HepG2 (cell line): ENCODE measurements around the gene PFKFB4. TPM values are rescaled to one million over a fixed set of nuclear protein-coding genes. Genes with fewer than 3 reads are reported as not detected.

ENCODE experiments used
- ATAC-seq: fragments of 200-7000 bp; cut with Tn5 transposase; 3 replicates; pipeline ENCODE4 v1.9.1; 2020; ENCODE audit warnings: mild to moderate bottlenecking, moderate library complexity
- BruUV-seq: library from RNA; stranded (reverse); fragments of 400-500 nt; replicated peaks from 2 replicates; lab custom pipeline; 2021; lab: Mats Ljungman, UMichigan
- CTCF ChIA-PET: fragments of 300-600 bp; formaldehyde crosslinking; extraction: SDS; loops from one replicate; lab custom pipeline; 2021; ENCODE audit warnings: low total read pairs, inconsistent platforms, low intra/inter-chr PET ratio; lab: Yijun Ruan, JAX
- POLR2A ChIA-PET: fragments of 350-600 bp; sonication (Branson Sonifier 250); formaldehyde crosslinking; loops from one replicate; lab custom pipeline; 2020; ENCODE audit warnings: antibody characterized with exemption, inconsistent platforms; lab: Yijun Ruan, JAX
- DNase-seq: peaks from one replicate; pipeline ENCODE4 v3.0.0-alpha.2; 2015; ENCODE audit warnings: low spot score
- FAIRE-seq: peaks from 3 replicates; lab custom pipeline; 2011; peaks lifted over from hg19 to GRCh38; lab: Jason Lieb, UNC
- H2AFZ ChIP-seq: one replicate; pipeline ENCODE4 v1.6.1; 2011; ENCODE audit warnings: low read length, inconsistent platforms
- H3K27ac ChIP-seq: fragments of 300-600 bp; 3 replicates; pipeline ENCODE4 v1.8.0; 2011; ENCODE audit warnings: mixed run types, mild to moderate bottlenecking, mixed read lengths, low read length, inconsistent platforms; ENCODE audit not compliant: insufficient read depth; ENCODE audit errors: extremely low read length
- H3K27me3 ChIP-seq, 2 experiments: fragments of 200-600 bp in 1 of 2; 2 replicates in 1 of 2; 3 replicates in 1 of 2; pipeline versions ENCODE4 v1.6.0 to v1.8.0; 2011; ENCODE audit warnings: low read length in 2 of 2, mild to moderate bottlenecking in 2 of 2, moderate library complexity in 2 of 2, inconsistent platforms in 1 of 2; ENCODE audit not compliant: insufficient read depth in 2 of 2, control insufficient read depth in 1 of 2
- H3K36me3 ChIP-seq, 2 experiments: fragments of 200-600 bp in 1 of 2; replicated peaks in 1 of 2; 2 replicates in 1 of 2; 3 replicates in 1 of 2; pipeline versions ENCODE4 v1.5.1 to v1.8.0; 2011; ENCODE audit warnings: low read length in 2 of 2, inconsistent platforms in 1 of 2; ENCODE audit not compliant: insufficient read depth in 2 of 2, control insufficient read depth in 1 of 2
- H3K4me1 ChIP-seq: 2 replicates; pipeline ENCODE4 v1.5.1; 2012; ENCODE audit warnings: low read length, inconsistent platforms; ENCODE audit not compliant: insufficient read depth
- H3K4me2 ChIP-seq: 2 replicates; pipeline ENCODE4 v1.6.0; 2011; ENCODE audit warnings: low read depth, low read length, inconsistent platforms
- H3K4me3 ChIP-seq, 3 experiments: fragments of 200-600 bp in 1 of 3; sonication (generic), shearing (Covaris generic) in 1 of 3; replicated peaks in 1 of 3; 2 replicates each; pipeline ENCODE4 v1.5.1; 2011 to 2016; ENCODE audit warnings: low read length in 3 of 3, inconsistent platforms in 2 of 3, low read depth in 2 of 3, mild to moderate bottlenecking in 2 of 3, control low read depth in 1 of 3, mixed read lengths in 1 of 3; ENCODE audit not compliant: insufficient read depth in 1 of 3
- H3K79me2 ChIP-seq: one replicate; pipeline ENCODE4 v1.6.1; 2011; ENCODE audit warnings: low read length, inconsistent platforms; ENCODE audit not compliant: insufficient read depth
- H3K9ac ChIP-seq: 2 replicates; pipeline ENCODE4 v1.6.0; 2011; ENCODE audit warnings: mild to moderate bottlenecking, low read depth, low read length, inconsistent platforms; ENCODE audit not compliant: insufficient read depth
- H3K9me3 ChIP-seq: 2 replicates; pipeline ENCODE4 v1.5.1; 2012; ENCODE audit warnings: mild to moderate bottlenecking, low read length
- H4K20me1 ChIP-seq: 2 replicates; pipeline ENCODE4 v1.6.0; 2011; ENCODE audit warnings: inconsistent platforms, mild to moderate bottlenecking, low read length, moderate library complexity; ENCODE audit not compliant: insufficient read depth
- ARNT2 ChIP-seq: sonication (generic); formaldehyde crosslinking; IDR thresholded peaks from 2 replicates; pipeline ENCODE4 v1.8.0; 2022; ENCODE audit warnings: mild to moderate bottlenecking, low read depth, missing genetic modification reagents, moderate library complexity
- ATF7-NPFF ChIP-seq: sonication (generic); formaldehyde crosslinking; IDR thresholded peaks from 2 replicates; pipeline ENCODE4 v1.8.1; 2023; ENCODE audit warnings: mild to moderate bottlenecking, low read depth, missing genetic modification reagents, moderate library complexity
- CHCHD3 ChIP-seq: sonication (generic); formaldehyde crosslinking; IDR thresholded peaks from 2 replicates; pipeline ENCODE4 v1.8.0; 2022; ENCODE audit warnings: mild to moderate bottlenecking, missing genetic modification reagents, moderate library complexity
- HBP1 ChIP-seq: IDR thresholded peaks from 2 replicates; pipeline ENCODE4 v1.6.1; 2016; ENCODE audit warnings: low read depth, control low read depth
- KDM4B ChIP-seq: sonication (generic); formaldehyde crosslinking; IDR thresholded peaks from 2 replicates; pipeline ENCODE4 v1.4.0; 2020; ENCODE audit warnings: missing genetic modification reagents
- NR2F6 ChIP-seq, 2 experiments: IDR thresholded peaks; 2 replicates each; pipeline ENCODE4 v1.6.1; 2016; ENCODE audit warnings: antibody characterized with exemption in 1 of 2, mild to moderate bottlenecking in 1 of 2
- SMC3 ChIP-seq: IDR thresholded peaks from 2 replicates; pipeline ENCODE4 v1.6.1; 2011; ENCODE audit warnings: low read length, improper control_type of control experiment
- SRY ChIP-seq: sonication (generic); formaldehyde crosslinking; IDR thresholded peaks from 2 replicates; pipeline ENCODE4 v1.8.0; 2022; ENCODE audit warnings: mild to moderate bottlenecking, missing genetic modification reagents
- ZNF235 ChIP-seq: sonication (generic); formaldehyde crosslinking; IDR thresholded peaks from 2 replicates; pipeline ENCODE4 v1.8.1; 2023; ENCODE audit warnings: mild to moderate bottlenecking, missing genetic modification reagents, borderline replicate concordance
- WGBS: methylation state at CpG from one replicate; pipeline ENCODE4 v1.1.6; 2017; ENCODE audit warnings: low lambda C conversion rate; 5-methylcytosine and 5-hydroxymethylcytosine counted together
- in situ Hi-C: cut with HindIII; loops from 2 replicates; pipeline ENCODE4 v1.10.0; 2017; ENCODE audit warnings: low pct_unique_long_range_greater_than_20kb; ENCODE audit not compliant: extremely low pct_ligation_motif_present
- intact Hi-C: fragments of 100-400 bp; cut with micrococcal nuclease; formaldehyde crosslinking; loops from one replicate; pipeline ENCODE4 v1.10.0; 2022; ENCODE audit not compliant: unreplicated experiment
- polyA plus RNA-seq, 8 experiments: library from polyadenylated mRNA; depleted of rRNA in 3 of 8; stranded (reverse) in 7 of 8; unstranded in 1 of 8; fragments of >200 nt; fragmentation: Illumina TruSeq in 4 of 8; extraction: Trizol in 4 of 8; gene quantifications; 2 replicates each; pipeline versions ENCODE4 v1.2.1 to v1.2.3, GENCODE V29; 2011 to 2016; ENCODE audit warnings: low read depth in 4 of 8, missing spikeins in 1 of 8, mixed read lengths in 1 of 8; ENCODE audit not compliant: insufficient read depth in 1 of 8
- total RNA-seq, 5 experiments: library from RNA; depleted of rRNA; stranded (reverse); fragments of >200 nt; fragmentation: Illumina TruSeq; extraction: Trizol; gene quantifications; 2 replicates each; pipeline ENCODE4 v1.2.3, GENCODE V29; 2016; ENCODE audit warnings: low read depth in 1 of 5

The PFKFB4 gene
- total and polyA plus RNA-seq, 2 of the 13 experiments (the other 11 are each of a cell fraction or from before 2014, with no cell fraction given) = 7.1 to 103 TPM

- TF ChIP-seq ARNT2 (CRISPR knock-in tag) = no peak
- TF ChIP-seq SMC3 = no peak
- no peak for TF ChIP-seq HBP1 (CRISPR knock-in tag)
- TF ChIP-seq ZNF235 (CRISPR knock-in tag) = no peak
- TF ChIP-seq CHCHD3 (CRISPR knock-in tag) = no peak
- TF ChIP-seq ATF7-NPFF (CRISPR knock-in tag) = no peak
Measured at GRCh38 chr3:48567090-48567489, 10.5 kb upstream of the PFKFB4 start (continued).

- no peaks in the 10 kb centered on the region for H3K27me3 ChIP-seq
- intact Hi-C loops (no loop called here), in situ Hi-C loops (no loop called here)
- ATAC-seq = no peak
- BruUV-seq = no TSS peak
- no peaks in the 10 kb centered on the region for H4K20me1 ChIP-seq
- ChIA-PET POLR2A (interaction anchor here (1.7 kb wide), 1 partner anchor 93 kb away, joined by 3 read pairs; no protein-coding TSS in a partner anchor), CTCF (no interaction called here)
- no peak overlapping the region for H3K4me3 ChIP-seq
- no peak overlapping the region for H2AFZ ChIP-seq
- no peaks in the 10 kb centered on the region for H3K9me3 ChIP-seq
- DNase-seq = no peak
- 82% methylated on average over 8 of the region's 9 CpGs for WGBS
- H3K9ac ChIP-seq = no peak overlapping the region
- no peak overlapping the region for H3K4me2 ChIP-seq
- H3K36me3 ChIP-seq = no peaks in the 10 kb centered on the region
- H3K27ac ChIP-seq = no peak overlapping the region
- TF ChIP-seq KDM4B (CRISPR knock-in tag) (no peak), NR2F6 (IDR thresholded peaks at IDR 0.05) (peak; percentile 9; the same call in 1 of the 2 replicates), NR2F6 (CRISPR knock-in tag; IDR thresholded peaks at IDR 0.05) (no peak), SRY (CRISPR knock-in tag) (no peak)
- no peaks in the 10 kb centered on the region for H3K79me2 ChIP-seq
- FAIRE-seq = no peak
- H3K4me1 ChIP-seq = peaks cover 91% of the 10 kb centered on the region
Measured at GRCh38 chr3:48566401-48566760, 9.8 kb upstream of the PFKFB4 start.
